Breast epithelium (tissue), 4 donors: Measurements from ENCODE around the gene DLX6. TPM values are rescaled to one million over a fixed set of nuclear protein-coding genes. Genes with fewer than 3 reads are reported as not detected.

Experiments used
- DNase-seq, 2 donors: peaks; one replicate each; pipeline ENCODE4 v3.0.0-alpha.2; 2019; ENCODE audit warnings: low spot score in 2 of 2
- H3K27ac ChIP-seq, 2 donors: fragments of 200-600 bp; sonication (generic) in 1 of 2; one replicate each; pipeline ENCODE4 v1.5.1; 2016 to 2019; ENCODE audit warnings: mild to moderate bottlenecking in 1 of 2
- H3K27me3 ChIP-seq, 2 donors: fragments of 200-600 bp; sonication (generic) in 1 of 2; one replicate each; pipeline versions ENCODE4 v1.5.1 to v1.6.0; 2017 to 2019; ENCODE audit warnings: control low read depth in 1 of 2, mild to moderate bottlenecking in 1 of 2
- H3K36me3 ChIP-seq: fragments of 200-600 bp; one replicate; pipeline ENCODE4 v1.5.1; 2019
- H3K4me1 ChIP-seq, 2 donors: fragments of 200-600 bp; sonication (generic); one replicate each; pipeline ENCODE4 v1.5.1; 2016 to 2019; ENCODE audit warnings: control low read depth in 1 of 2
- H3K4me3 ChIP-seq, 3 donors: fragments of 200-600 bp; sonication (generic); 1 replicate in 2 of 3; 2 replicates in 1 of 3; pipeline ENCODE4 v1.5.1; 2016 to 2019; ENCODE audit warnings: mild to moderate bottlenecking in 3 of 3, moderate library complexity in 2 of 3
- H3K9me3 ChIP-seq, 2 donors: fragments of 200-600 bp; sonication (generic) in 1 of 2; one replicate each; pipeline ENCODE4 v1.5.1; 2016 to 2019; ENCODE audit warnings: control low read depth in 1 of 2
- CTCF ChIP-seq, 3 donors: fragments of 450-650 bp; IDR thresholded peaks; one replicate each; pipeline ENCODE4 v1.5.1; 2016 to 2017; ENCODE audit warnings: antibody characterized with exemption in 3 of 3, mild to moderate bottlenecking in 3 of 3, moderate library complexity in 3 of 3
- POLR2A ChIP-seq: fragments of 450-650 bp; IDR thresholded peaks from one replicate; pipeline ENCODE4 v1.6.1; 2016; ENCODE audit warnings: antibody characterized with exemption, mild to moderate bottlenecking, moderate library complexity
- POLR2AphosphoS5 ChIP-seq, 3 donors: sonication (generic); formaldehyde crosslinking; IDR thresholded peaks; one replicate each; pipeline ENCODE4 v1.6.1; 2017; ENCODE audit warnings: antibody characterized with exemption in 3 of 3
- intact Hi-C: fragments of 100-400 bp; cut with DNase I; formaldehyde crosslinking; loops from one replicate; pipeline ENCODE4 v1.15.1; 2023; ENCODE audit warnings: low total_unique reads
- total RNA-seq, 3 donors: library from RNA; depleted of rRNA; stranded (reverse); fragments of >200 nt; gene quantifications; one replicate each; pipeline ENCODE4 v1.1.0, GENCODE V29; 2016

DLX6 gene
- total RNA-seq, 3 donors from 2014 or later = under 0.01 TPM; not detected in 2

DNA sequence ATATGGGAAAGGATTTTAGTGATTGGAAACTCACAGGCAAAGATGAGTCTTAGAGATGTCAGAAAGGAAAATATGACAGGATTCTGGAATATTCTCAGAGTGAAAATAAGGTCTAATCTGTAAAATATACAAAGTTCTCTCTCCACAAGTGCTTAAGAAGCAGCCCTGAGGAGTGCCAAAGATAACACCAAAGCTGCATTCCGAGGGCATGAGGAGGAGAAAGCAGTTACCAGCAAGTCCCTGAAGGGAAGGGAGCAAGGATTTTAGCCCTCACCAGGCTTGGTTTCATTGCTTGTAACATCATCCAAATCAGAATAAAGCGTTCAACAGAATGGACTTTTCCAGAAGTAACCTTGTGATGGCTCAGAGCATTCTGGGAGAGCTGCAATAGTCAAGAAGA, 31.4 kb upstream of the DLX6 start:
- H3K27me3 ChIP-seq = peaks cover 0 to 22% of the 10 kb centered on the region in 2 donors
- intact Hi-C loops = no loop called here
- no peak for TF ChIP-seq POLR2A
- no peak for TF ChIP-seq POLR2AphosphoS5 (IDR thresholded peaks at IDR 0.05)
- TF ChIP-seq CTCF (IDR thresholded peaks at IDR 0.05) = no peak
- no peaks in the 10 kb centered on the region for H3K9me3 ChIP-seq
- no peaks in the 10 kb centered on the region for H3K36me3 ChIP-seq
- no peaks in the 10 kb centered on the region for H3K4me1 ChIP-seq
- DNase-seq = no peak
- no peak overlapping the region for H3K27ac ChIP-seq
- no peak overlapping the region for H3K4me3 ChIP-seq

DNA sequence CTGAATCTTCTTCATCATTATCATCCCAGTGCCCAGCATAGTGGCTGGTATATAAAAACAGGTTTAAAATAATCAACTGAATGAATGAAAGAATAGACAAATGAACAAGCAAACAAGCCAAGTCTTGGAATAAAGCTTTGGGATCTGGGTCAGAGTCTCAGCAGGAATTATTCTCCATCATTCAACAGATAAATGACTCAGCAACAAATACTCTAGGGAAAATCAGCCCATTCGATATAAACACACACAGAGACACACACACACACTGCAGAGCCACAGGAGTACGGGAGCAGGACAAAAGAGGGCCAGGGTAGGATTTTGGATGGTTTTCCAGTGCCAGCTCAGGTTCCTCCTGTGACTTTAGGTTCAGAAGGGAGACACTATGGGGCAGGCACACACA, 29.2 kb upstream of the DLX6 start:
- H3K36me3 ChIP-seq = no peaks in the 10 kb centered on the region
- H3K27me3 ChIP-seq = peaks cover 0 to 10% of the 10 kb centered on the region in 2 donors
- H3K9me3 ChIP-seq = no peaks in the 10 kb centered on the region
- H3K4me3 ChIP-seq = no peak overlapping the region
- intact Hi-C loops = no loop called here
- H3K27ac ChIP-seq = no peak overlapping the region
- DNase-seq = no peak
- no peaks in the 10 kb centered on the region for H3K4me1 ChIP-seq
- TF ChIP-seq POLR2A (no peak), CTCF (IDR thresholded peaks at IDR 0.05) (no peak), POLR2AphosphoS5 (IDR thresholded peaks at IDR 0.05) (no peak)

DNA sequence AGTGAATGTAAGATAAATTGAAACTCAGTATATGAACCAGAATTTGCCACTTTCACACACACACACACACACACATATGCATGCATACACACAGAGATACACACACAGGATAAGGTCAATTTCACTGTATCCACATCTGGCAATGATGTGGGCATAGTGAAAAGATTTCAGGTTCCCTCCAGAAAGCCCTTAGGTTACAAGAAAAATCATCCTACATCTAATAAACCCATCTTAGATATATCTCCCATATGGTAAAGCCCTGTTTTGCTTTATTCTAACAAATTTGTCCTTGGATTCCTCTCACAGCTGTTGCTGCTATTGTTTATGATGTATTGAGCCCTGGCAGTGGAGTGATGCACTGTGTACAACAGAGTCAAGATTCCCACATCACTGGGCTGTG, 27.9 kb upstream of the DLX6 start:
- Histone ChIP-seq H3K4me3 (no peak overlapping the region), H3K27ac (no peak overlapping the region), H3K27me3 (peaks cover 0 to 16% of the 10 kb centered on the region in 2 donors), H3K4me1 (no peaks in the 10 kb centered on the region), H3K9me3 (no peaks in the 10 kb centered on the region), H3K36me3 (no peaks in the 10 kb centered on the region)
- TF ChIP-seq POLR2AphosphoS5 (IDR thresholded peaks at IDR 0.05) = no peak
- no peak for TF ChIP-seq CTCF (IDR thresholded peaks at IDR 0.05)
- TF ChIP-seq POLR2A = no peak
- no peak for DNase-seq
- intact Hi-C loops = no loop called here

GRCh38 chr7:96979551-96980276, 25.6 kb upstream of the DLX6 start:
- H3K27ac ChIP-seq = no peak overlapping the region
- H3K27me3 ChIP-seq = peaks cover 0 to 16% of the 10 kb centered on the region in 2 donors
- intact Hi-C loops = no loop called here
- no peaks in the 10 kb centered on the region for H3K4me1 ChIP-seq
- no peaks in the 10 kb centered on the region for H3K36me3 ChIP-seq
- H3K4me3 ChIP-seq = no peak overlapping the region
- no peaks in the 10 kb centered on the region for H3K9me3 ChIP-seq
- DNase-seq = no peak
- TF ChIP-seq POLR2A (no peak), POLR2AphosphoS5 (IDR thresholded peaks at IDR 0.05) (no peak), CTCF (IDR thresholded peaks at IDR 0.05) (no peak)

DNA sequence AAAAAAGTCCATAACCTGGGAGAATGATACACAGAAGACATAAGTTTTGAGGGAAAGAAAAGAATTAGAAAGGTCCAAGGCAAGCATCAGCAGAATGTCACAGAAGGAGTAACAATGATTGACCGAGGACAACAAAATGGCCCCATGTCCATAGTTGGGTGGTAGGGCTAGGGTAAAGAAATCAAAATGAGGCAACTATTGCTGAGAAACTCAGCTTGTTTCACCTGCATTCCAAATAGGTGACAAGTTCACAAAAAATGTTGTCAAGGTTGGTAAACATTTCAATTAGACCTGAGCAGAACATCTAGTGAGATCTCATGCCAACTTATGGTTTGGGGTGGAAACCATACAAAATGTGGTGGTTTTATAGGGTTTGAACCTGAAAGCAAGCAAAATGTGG, 22.8 kb upstream of the DLX6 start:
- no peak overlapping the region for H3K27ac ChIP-seq
- intact Hi-C loops = no loop called here
- no peak overlapping the region for H3K4me3 ChIP-seq
- no peaks in the 10 kb centered on the region for H3K36me3 ChIP-seq
- H3K27me3 ChIP-seq = peaks cover 0 to 42% of the 10 kb centered on the region in 2 donors
- no peaks in the 10 kb centered on the region for H3K9me3 ChIP-seq
- H3K4me1 ChIP-seq = no peaks in the 10 kb centered on the region
- TF ChIP-seq CTCF (IDR thresholded peaks at IDR 0.05) (no peak), POLR2A (no peak), POLR2AphosphoS5 (IDR thresholded peaks at IDR 0.05) (no peak)
- DNase-seq = no peak
